OCI-LY7 (cell line): Measurements from ENCODE around the gene HEPACAM. TPM values are rescaled to one million over a fixed set of nuclear protein-coding genes. Genes with fewer than 3 reads are reported as not detected.

Experiments used
- BruUV-seq: library from RNA; stranded (reverse); fragments of 400-500 nt; replicated peaks from 2 replicates; lab custom pipeline; 2021; lab: Mats Ljungman, UMichigan
- CTCF ChIA-PET: fragments of 300-600 bp; sonication (Branson Sonifier 250); formaldehyde crosslinking; loops from one replicate; lab custom pipeline; 2022; ENCODE audit warnings: antibody characterized with exemption; ENCODE audit not compliant: unreplicated experiment; lab: Charles Lee
- POLR2A ChIA-PET: fragments of 300-600 bp; sonication (Branson Sonifier 250); formaldehyde crosslinking; loops from one replicate; lab custom pipeline; 2022; ENCODE audit warnings: antibody characterized with exemption; lab: Charles Lee
- DNase-seq: peaks from one replicate; pipeline ENCODE4 v3.0.0-alpha.2; 2015; ENCODE audit warnings: low spot score
- H2AFZ ChIP-seq: fragments of 200-600 bp; sonication (generic), shearing (Covaris generic); 2 replicates; pipeline ENCODE4 v1.6.1; 2014; ENCODE audit warnings: mild to moderate bottlenecking, antibody characterized with exemption, low read length, moderate library complexity
- H3K27ac ChIP-seq: fragments of 200-600 bp; sonication (generic); 2 replicates; pipeline ENCODE4 v1.5.1; 2014; ENCODE audit warnings: mixed run types, low read depth, mild to moderate bottlenecking, moderate library complexity, low read length, inconsistent platforms; ENCODE audit not compliant: poor library complexity, severe bottlenecking
- H3K36me3 ChIP-seq: fragments of 200-600 bp; sonication (generic); 2 replicates; pipeline ENCODE4 v1.6.1; 2014; ENCODE audit warnings: mild to moderate bottlenecking, antibody characterized with exemption, low read length, moderate library complexity, mixed read lengths; ENCODE audit not compliant: insufficient read depth
- H3K4me1 ChIP-seq: fragments of 200-600 bp; sonication (generic); 2 replicates; pipeline ENCODE4 v1.5.1; 2014; ENCODE audit warnings: mild to moderate bottlenecking, low read length; ENCODE audit not compliant: insufficient read depth, poor library complexity, severe bottlenecking
- H3K4me2 ChIP-seq: fragments of 200-600 bp; sonication (generic); 2 replicates; pipeline ENCODE4 v1.6.1; 2014; ENCODE audit warnings: mild to moderate bottlenecking, low read length
- H3K4me3 ChIP-seq: fragments of 200-600 bp; sonication (generic); 2 replicates; pipeline ENCODE4 v1.5.1; 2014; ENCODE audit warnings: mild to moderate bottlenecking, low read depth, low read length; ENCODE audit not compliant: poor library complexity, severe bottlenecking
- H3K79me2 ChIP-seq: fragments of 200-600 bp; sonication (generic); 2 replicates; pipeline ENCODE4 v1.6.1; 2016; ENCODE audit warnings: low read depth, mild to moderate bottlenecking, low read length, moderate library complexity, mixed read lengths; ENCODE audit not compliant: insufficient read depth
- H3K9me2 ChIP-seq: fragments of 200-600 bp; sonication (generic); 2 replicates; pipeline ENCODE4 v1.6.1; 2016; ENCODE audit warnings: mild to moderate bottlenecking, low read length, mixed read lengths; ENCODE audit not compliant: insufficient read depth
- H3K9me3 ChIP-seq: fragments of 200-600 bp; sonication (generic); 2 replicates; pipeline ENCODE4 v1.6.1; 2014; ENCODE audit warnings: mild to moderate bottlenecking, mixed run types, low read length, mixed read lengths
- H4K20me1 ChIP-seq: fragments of 200-600 bp; sonication (generic); 2 replicates; pipeline ENCODE4 v1.6.1; 2014; ENCODE audit warnings: mild to moderate bottlenecking, antibody characterized with exemption, low read length, moderate library complexity, mixed read lengths; ENCODE audit not compliant: insufficient read depth
- CTCF ChIP-seq: fragments of 200-600 bp; sonication (generic); conservative IDR thresholded peaks from 2 replicates; pipeline ENCODE4 v1.5.1; 2014; ENCODE audit warnings: mild to moderate bottlenecking, antibody characterized with exemption, low read length, moderate library complexity, mixed read lengths
- EZH2phosphoT487 ChIP-seq: fragments of 200-600 bp; sonication (generic); IDR thresholded peaks from 2 replicates; pipeline ENCODE4 v1.6.1; 2018; ENCODE audit warnings: low read depth, borderline replicate concordance, mild to moderate bottlenecking, mixed run types, antibody characterized with exemption, low read length, moderate library complexity, mixed read lengths
- intact Hi-C: fragments of 100-400 bp; cut with micrococcal nuclease; formaldehyde crosslinking; loops from one replicate; pipeline ENCODE4 v1.10.0; 2022; ENCODE audit not compliant: unreplicated experiment
- total RNA-seq, 2 experiments: library from RNA; depleted of rRNA in 1 of 2; stranded (reverse); fragments of >200 nt in 1 of 2; shearing (Covaris generic) in 1 of 2; gene quantifications; 2 replicates each; pipeline ENCODE4 v1.2.3, GENCODE V29; 2014 to 2022

The HEPACAM gene
- total RNA-seq, 2 experiments from 2014 or later, result not detected

GRCh38 chr11:124920356-124920755 is 15.5 kb downstream of the HEPACAM start:
- H3K79me2 ChIP-seq, result no peaks in the 10 kb centered on the region
- no TSS peak for BruUV-seq
- no peaks in the 10 kb centered on the region for H3K9me2 ChIP-seq
- no peaks in the 10 kb centered on the region for H4K20me1 ChIP-seq
- H3K4me2 ChIP-seq, result no peak overlapping the region
- H3K9me3 ChIP-seq, result no peaks in the 10 kb centered on the region
- TF ChIP-seq EZH2phosphoT487, result no peak
- no peak for TF ChIP-seq CTCF
- ChIA-PET POLR2A (interaction anchor here (0.7 to 1.4 kb wide), 2 partner anchors 106 to 189 kb away, joined by 3 to 7 read pairs; no protein-coding TSS in a partner anchor), CTCF (interaction anchor here (0.6 kb wide), 1 partner anchor 170 kb away, joined by 3 read pairs; no protein-coding TSS in a partner anchor)
- no peaks in the 10 kb centered on the region for H3K36me3 ChIP-seq
- no peak overlapping the region for H3K27ac ChIP-seq
- no peak overlapping the region for H3K4me3 ChIP-seq
- intact Hi-C loops, result no loop called here
- DNase-seq, result no peak
- no peaks in the 10 kb centered on the region for H3K4me1 ChIP-seq
- no peak overlapping the region for H2AFZ ChIP-seq

- no peaks in the 10 kb centered on the region for H3K79me2 ChIP-seq
- ChIA-PET CTCF (interaction anchor here (0.6 kb wide), 1 partner anchor 171 kb away, joined by 3 read pairs; no protein-coding TSS in a partner anchor), POLR2A (interaction anchor here (1.4 kb wide), 1 partner anchor 190 kb away, joined by 3 read pairs; no protein-coding TSS in a partner anchor)
- H3K36me3 ChIP-seq, result no peaks in the 10 kb centered on the region
- H2AFZ ChIP-seq, result no peak overlapping the region
- TF ChIP-seq EZH2phosphoT487 (no peak), CTCF (no peak)
- no peaks in the 10 kb centered on the region for H3K9me2 ChIP-seq
- H3K4me2 ChIP-seq, result no peak overlapping the region
- H3K27ac ChIP-seq, result no peak overlapping the region
- no peaks in the 10 kb centered on the region for H4K20me1 ChIP-seq
- DNase-seq, result no peak
- intact Hi-C loops, result no loop called here
- no TSS peak for BruUV-seq
- no peaks in the 10 kb centered on the region for H3K4me1 ChIP-seq
- no peaks in the 10 kb centered on the region for H3K9me3 ChIP-seq
- no peak overlapping the region for H3K4me3 ChIP-seq
These were observed 15.9 kb downstream of the HEPACAM start for GRCh38 chr11:124919898-124920297.

- Histone ChIP-seq H4K20me1 (no peaks in the 10 kb centered on the region), H3K4me2 (no peak within 1 kb of the TSS), H3K9me3 (no peaks in the 10 kb centered on the region), H3K27ac (no peak within 1 kb of the TSS), H3K79me2 (no peaks in the 10 kb centered on the region), H2AFZ (no peak within 1 kb of the TSS), H3K4me1 (no peaks in the 10 kb centered on the region), H3K36me3 (no peaks in the 10 kb centered on the region), H3K9me2 (no peaks in the 10 kb centered on the region), H3K4me3 (no peak within 1 kb of the TSS)
- no TSS peak for BruUV-seq
- intact Hi-C loops, result no loop called here
- POLR2A ChIA-PET, result no interaction called here
- CTCF ChIA-PET, result no interaction called here
- TF ChIP-seq EZH2phosphoT487 (no peak), CTCF (no peak)
- DNase-seq, result no peak
These were observed 16.9 kb downstream of the HEPACAM start, which contains the start of gene HEPN1 for GRCh38 chr11:124918950-124919349. Gene HEPN1 (plus strand): TSS chr11:124919250.
